Omental fat pad (tissue), 4 donors: ENCODE results near the gene MED12L. TPM values are rescaled to one million over a fixed set of nuclear protein-coding genes. Genes with fewer than 3 reads are reported as not detected.

ENCODE experiments used
- ATAC-seq: fragments of 150-250 bp; one replicate; pipeline ENCODE4 v1.9.1; 2016; ENCODE audit warnings: mild to moderate bottlenecking, moderate library complexity; ENCODE audit not compliant: low FRiP score
- DNase-seq: peaks from one replicate; pipeline ENCODE4 v3.0.0-alpha.2; 2019; ENCODE audit warnings: low spot score
- CTCF ChIP-seq, 3 donors: fragments of 450-650 bp; IDR thresholded peaks; one replicate each; pipeline ENCODE4 v1.5.1; 2016 to 2017; ENCODE audit warnings: antibody characterized with exemption in 3 of 3, mild to moderate bottlenecking in 3 of 3, moderate library complexity in 2 of 3
- total RNA-seq, 4 donors: library from RNA; depleted of rRNA; stranded (reverse); fragments of >200 nt; gene quantifications; one replicate each; pipeline ENCODE4 v1.1.0, GENCODE V29; 2016

Gene MED12L
- total RNA-seq, 4 donors from 2014 or later: 0.16 to 0.37 (median 0.31) TPM

GRCh38 chr3:151412989-151413388 is 327.5 kb downstream of the MED12L start:
- DNase-seq (no peak), ATAC-seq (no peak)
- no peak for TF ChIP-seq CTCF (IDR thresholded peaks at IDR 0.05)

- no peak for ATAC-seq
- DNase-seq: no peak
- no peak for TF ChIP-seq CTCF (IDR thresholded peaks at IDR 0.05)
These were observed 329.8 kb downstream of the MED12L start for GRCh38 chr3:151415289-151415688.

GRCh38 chr3:151419806-151420205 is 334.3 kb downstream of the MED12L start:
- no peak for ATAC-seq

GRCh38 chr3:151421938-151422337 is 336.5 kb downstream of the MED12L start:
- ATAC-seq (no peak), DNase-seq (no peak)
- no peak for TF ChIP-seq CTCF (IDR thresholded peaks at IDR 0.05)

More at GRCh38 chr3:151419806-151420205, 334.3 kb downstream of the MED12L start:
- no peak for TF ChIP-seq CTCF (IDR thresholded peaks at IDR 0.05)
- DNase-seq: no peak

GRCh38 chr3:151423091-151423490 is 337.6 kb downstream of the MED12L start:
- ATAC-seq (no peak), DNase-seq (no peak)
- TF ChIP-seq CTCF (IDR thresholded peaks at IDR 0.05): no peak

- ATAC-seq (no peak), DNase-seq (no peak)
- TF ChIP-seq CTCF (IDR thresholded peaks at IDR 0.05): no peak
These were observed 340.3 kb downstream of the MED12L start for GRCh38 chr3:151425627-151426340.

- DNase-seq (no peak), ATAC-seq (no peak)
- no peak for TF ChIP-seq CTCF (IDR thresholded peaks at IDR 0.05)
These were observed 340.8 kb downstream of the MED12L start for GRCh38 chr3:151426341-151426657.
